Prostate gland (tissue), 2 donors: ENCODE data around the gene PEX11A.

ENCODE experiments used
- CTCF ChIP-seq, 4 experiments: fragments of 200-600 bp in 2 of 4; fragments of 450-650 bp in 2 of 4; sonication (generic) in 2 of 4; IDR thresholded peaks; 1 replicate in 3 of 4; 2 replicates in 1 of 4; pipeline ENCODE4 v1.5.1; 2016 to 2019; ENCODE audit warnings: antibody characterized with exemption in 4 of 4, mild to moderate bottlenecking in 2 of 4, moderate library complexity in 2 of 4
- POLR2A ChIP-seq: fragments of 450-650 bp; IDR thresholded peaks from one replicate; pipeline ENCODE4 v1.6.1; 2016; ENCODE audit warnings: antibody characterized with exemption, mild to moderate bottlenecking
- POLR2AphosphoS5 ChIP-seq: sonication (generic); formaldehyde crosslinking; IDR thresholded peaks from one replicate; pipeline ENCODE4 v1.6.1; 2017; ENCODE audit warnings: antibody characterized with exemption

GRCh38 chr15:89665449-89666181 lies 24.9 kb downstream of the PEX11A start:
- TF ChIP-seq CTCF (IDR thresholded peaks at IDR 0.05) (no peak), POLR2AphosphoS5 (no peak), POLR2A (peak; percentile 17)
